Nucleus accumbens (tissue), 56 donors: ENCODE data around the gene FRYL.
A peak's percentile ranks its signal among the peaks of the same experiment; 100 is the strongest.
"Not testable (repeated sequence)": the region's sequence is repeated elsewhere in the genome, so short reads cannot be mapped to it uniquely, and the experiment has no call there.

Experiments used
- DNase-seq, 56 donors: peaks; one replicate each; lab custom pipeline; 2025; lab: John Stamatoyannopoulos, UW

The FRYL gene

GRCh38 chr4:48779998-48780864 lies at the start of gene FRYL:
TSS of gene FRYL (minus strand) at chr4:48780279. CDS start at chr4:48634410, 145,869 bp downstream.
- DNase-seq = peak; percentile 80 to 100 (median 99)

- no peak for DNase-seq
Measured at GRCh38 chr4:48827622-48828021, 47.5 kb upstream of the FRYL start.

GRCh38 chr4:48821431-48821830 lies 41.4 kb upstream of the FRYL start:
- DNase-seq = not testable (repeated sequence)

DNA sequence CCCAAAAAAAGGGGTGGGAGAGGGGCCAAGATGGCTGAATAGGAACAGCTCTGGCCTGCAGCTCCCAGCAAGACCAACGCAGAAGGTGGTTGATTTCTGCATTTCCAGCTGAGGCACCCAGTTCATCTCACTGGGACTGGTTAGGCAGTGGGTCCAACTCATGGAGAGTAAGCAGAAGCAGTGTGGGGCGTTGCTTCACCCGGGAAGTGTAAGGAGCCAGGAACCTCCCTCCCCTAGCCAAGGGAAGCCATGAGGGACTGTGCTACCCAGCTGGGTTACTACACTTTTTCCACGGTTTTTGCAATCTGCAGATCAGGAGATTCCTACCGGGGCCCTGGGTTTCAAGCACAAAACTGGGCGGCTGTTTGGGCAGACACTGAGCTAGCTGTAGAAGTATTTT lies 36.9 kb upstream of the FRYL start:
- DNase-seq = no peak

GRCh38 chr4:48816297-48816696 lies 36.2 kb upstream of the FRYL start:
- not testable (repeated sequence) for DNase-seq

GRCh38 chr4:48815483-48815882 lies 35.4 kb upstream of the FRYL start:
- no peak for DNase-seq

DNA sequence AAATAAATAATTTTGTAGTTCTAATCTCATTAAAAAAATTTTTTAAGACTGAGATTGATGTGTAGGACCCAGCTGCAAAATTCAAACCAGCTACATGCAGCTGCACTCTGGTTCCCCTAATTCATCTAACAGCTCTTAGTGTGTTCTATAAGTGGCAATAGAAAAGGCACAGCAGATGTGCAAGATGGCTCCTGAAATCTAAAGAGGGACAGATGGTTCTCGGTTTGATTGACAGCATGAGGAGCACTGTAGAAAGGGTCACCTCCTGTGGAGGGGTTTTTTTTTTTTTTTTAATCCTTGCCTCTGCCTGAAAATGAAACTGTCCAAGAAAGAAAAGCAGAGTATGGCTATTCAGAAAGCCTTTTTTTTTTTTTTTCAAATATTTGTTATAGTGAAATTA lies 33.9 kb upstream of the FRYL start:
- DNase-seq = no peak

DNA sequence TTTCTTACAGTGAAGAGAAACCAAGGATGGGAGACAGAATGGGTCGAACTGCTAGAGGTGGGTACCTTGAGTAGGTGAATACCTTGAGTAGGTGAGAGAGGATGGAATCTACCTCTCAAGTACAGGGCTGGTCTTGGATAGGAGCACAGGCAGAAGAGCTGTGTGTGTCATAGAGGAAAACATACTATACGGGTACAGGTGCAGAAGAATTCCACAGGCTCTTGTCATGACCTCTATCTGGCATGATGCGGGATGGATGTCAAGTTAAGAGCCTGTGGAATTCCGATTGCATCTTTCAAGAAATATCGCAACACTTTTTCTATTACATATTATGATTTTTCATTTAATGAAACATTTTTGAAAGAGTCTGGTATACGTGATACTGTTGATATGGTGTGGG lies 32.8 kb upstream of the FRYL start:
- no peak for DNase-seq

GRCh38 chr4:48804584-48805301 lies 24.7 kb upstream of the FRYL start:
- DNase-seq = no peak

- DNase-seq = no peak
Measured at GRCh38 chr4:48801016-48801715, 21.1 kb upstream of the FRYL start.

DNA sequence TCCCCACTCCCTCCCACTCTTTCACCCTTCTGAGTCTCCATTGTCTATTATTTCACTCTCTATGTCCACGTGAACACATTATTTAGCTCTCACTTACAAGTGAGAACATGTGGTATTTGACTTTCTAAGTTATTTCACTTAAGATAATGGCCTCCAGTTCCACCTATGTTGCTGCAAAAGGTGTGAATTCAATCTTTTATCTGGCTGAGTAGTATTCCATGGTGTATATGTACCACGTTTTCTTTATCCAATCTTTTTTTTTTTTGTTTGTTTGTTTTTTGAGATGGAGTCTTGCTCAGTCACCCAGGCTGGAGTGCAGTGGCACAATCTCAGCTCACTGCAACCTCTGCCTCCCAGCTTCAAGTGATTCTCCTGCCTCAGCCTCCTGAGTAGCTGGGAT lies 20.1 kb upstream of the FRYL start:
- not testable (repeated sequence) for DNase-seq

DNA sequence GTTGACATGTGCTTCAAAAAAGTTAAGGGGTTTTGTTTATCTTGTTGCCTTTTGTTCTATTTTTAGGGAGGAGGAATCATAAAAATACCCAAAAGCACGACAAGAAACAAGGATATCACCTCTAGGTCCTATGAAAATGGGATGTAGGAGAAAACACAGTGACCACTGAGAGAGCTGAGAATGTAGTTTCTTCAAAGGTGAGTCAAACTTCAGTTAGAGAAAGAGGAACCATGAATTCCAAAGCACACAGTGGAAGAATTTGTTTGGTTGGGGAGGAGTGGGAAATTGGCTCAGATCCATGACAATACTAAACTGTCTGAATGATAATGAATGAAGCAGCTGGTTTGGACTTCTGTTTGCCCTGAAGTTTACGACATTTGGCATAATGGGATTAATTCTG lies 19.1 kb upstream of the FRYL start:
- no peak for DNase-seq

DNA sequence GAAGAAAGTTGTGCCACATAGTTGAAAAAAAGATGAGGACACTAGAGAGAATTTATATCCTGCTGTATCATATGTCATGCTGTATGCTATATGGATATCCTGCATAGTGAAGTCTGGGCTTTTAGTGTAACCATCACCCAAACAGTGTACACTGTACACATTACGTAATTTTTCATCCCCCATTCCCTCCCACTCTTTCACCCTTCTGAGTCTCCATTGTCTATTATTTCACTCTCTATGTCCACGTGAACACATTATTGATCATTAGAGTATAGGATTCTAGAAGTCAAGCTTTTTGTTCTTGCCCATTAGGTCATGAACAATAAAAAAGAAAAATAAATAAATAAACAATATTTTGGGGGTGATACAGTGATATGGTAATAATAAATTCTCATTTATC lies 18.0 kb upstream of the FRYL start:
- DNase-seq = no peak

DNA sequence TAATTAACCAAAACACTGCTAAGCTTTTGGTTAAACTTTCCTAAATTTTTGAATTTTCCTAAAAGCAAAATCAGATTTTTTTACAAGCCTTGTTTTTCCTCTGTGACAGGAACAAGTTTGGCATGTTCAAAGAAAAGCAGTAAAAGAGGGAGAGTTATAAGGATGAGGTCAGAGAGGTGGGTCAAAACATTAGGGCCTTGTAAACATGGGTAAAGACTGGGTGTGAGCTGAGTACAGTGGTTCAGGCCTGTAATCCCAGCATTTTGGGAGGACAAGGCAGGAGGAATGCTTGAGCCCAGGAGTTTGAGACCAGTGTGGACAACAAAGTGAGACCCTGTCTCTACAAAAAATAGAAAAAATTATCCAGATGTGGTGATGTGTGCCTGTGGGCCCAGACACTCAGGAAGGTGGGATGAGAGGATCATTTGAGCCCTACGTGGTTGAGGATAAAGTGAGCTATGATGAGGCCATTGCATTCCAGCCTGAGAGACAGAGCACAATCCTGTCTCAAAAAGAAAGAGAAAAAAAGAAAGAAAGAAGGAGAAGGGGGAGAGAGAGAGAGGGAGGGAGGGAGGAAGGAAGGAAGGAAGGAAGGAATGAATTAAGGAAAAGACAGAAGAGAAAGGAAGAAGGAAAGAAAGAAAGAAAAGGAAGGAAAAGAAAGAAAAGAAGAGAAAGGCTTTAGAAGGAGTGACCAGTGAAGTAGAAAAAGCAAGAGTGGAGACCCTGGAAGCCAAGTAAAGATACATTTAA lies 17.0 kb upstream of the FRYL start:
- no peak for DNase-seq

GRCh38 chr4:48796191-48796926 lies 16.3 kb upstream of the FRYL start:
- no peak for DNase-seq

GRCh38 chr4:48795108-48795507 lies 15.0 kb upstream of the FRYL start:
- DNase-seq = no peak

DNA sequence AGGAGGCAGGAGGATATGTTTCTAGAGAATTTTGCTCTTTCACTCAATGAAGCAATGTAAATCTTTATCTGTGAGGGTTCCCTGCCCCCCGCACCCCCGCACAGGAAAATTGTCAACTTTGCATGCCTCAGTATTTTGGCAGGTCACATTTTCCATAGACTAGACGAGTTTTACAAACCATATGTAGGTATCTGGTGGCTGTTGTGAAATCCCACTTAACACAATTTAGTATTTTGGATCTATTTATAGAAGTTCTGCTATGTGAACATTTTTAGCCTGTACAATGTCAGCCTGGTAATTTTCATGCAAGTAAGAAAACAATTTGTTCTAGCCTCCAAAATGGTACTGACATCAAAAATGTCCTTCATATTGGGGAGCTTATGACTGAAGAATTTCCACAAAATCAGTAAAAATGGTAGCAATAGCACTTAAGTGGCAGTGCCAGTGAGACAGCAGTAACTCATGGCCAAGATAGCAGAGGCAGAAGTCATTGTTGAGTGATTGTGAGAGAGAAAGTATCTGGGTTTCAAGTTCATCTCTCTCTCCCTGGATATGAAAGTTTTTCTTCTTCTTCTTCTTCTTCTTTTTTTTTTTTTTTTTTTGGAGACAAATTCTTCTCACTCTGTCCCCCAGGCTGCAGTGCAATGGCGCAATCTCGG lies 12.4 kb upstream of the FRYL start:
- DNase-seq = no peak

DNA sequence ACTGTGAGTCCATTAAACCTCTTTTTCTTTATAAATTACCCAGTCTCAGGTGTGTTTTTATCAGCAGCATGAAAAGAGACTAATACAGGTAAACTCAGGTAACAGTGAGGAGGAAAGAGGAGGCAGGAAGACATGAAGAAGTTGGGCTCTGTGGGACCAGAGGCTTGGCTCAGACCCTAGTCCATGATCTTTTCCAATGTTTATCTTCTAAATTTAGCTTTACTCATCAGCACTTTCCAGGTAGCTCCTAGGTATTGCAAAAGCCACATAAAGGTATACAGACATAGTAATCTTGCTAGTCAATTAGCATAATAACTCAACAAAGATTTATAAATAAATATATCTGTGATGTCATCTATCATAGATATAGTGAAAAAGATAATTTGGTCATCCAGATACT lies 11.2 kb upstream of the FRYL start:
- DNase-seq = no peak

DNA sequence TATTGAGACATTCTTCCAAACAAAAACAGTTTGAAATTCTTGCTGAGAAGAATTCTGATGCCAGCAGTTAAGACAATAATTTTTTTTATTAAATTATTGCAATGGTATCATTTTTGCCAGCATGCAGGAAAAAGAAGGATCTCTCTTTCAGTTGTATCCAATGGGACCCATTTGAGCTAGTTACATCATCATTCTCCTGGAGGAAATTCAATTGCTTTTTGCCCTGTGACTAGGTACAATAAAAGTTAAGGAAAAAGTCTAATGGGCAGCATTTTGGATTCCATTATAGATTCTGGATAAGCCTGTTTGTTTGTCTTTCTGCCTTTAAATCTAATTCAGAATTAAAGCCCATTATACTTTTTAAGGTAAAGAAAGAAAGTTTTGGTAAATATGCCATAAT lies 10.5 kb upstream of the FRYL start:
- DNase-seq = no peak
